NCI-H1105 treated with DMSO at 0.1 percent for 48 hours (cell line): ENCODE data around the gene ARSA.

Experiments used
- DNase-seq: peaks from one replicate; lab custom pipeline; 2025; lab: John Stamatoyannopoulos, UW

Gene ARSA

DNA sequence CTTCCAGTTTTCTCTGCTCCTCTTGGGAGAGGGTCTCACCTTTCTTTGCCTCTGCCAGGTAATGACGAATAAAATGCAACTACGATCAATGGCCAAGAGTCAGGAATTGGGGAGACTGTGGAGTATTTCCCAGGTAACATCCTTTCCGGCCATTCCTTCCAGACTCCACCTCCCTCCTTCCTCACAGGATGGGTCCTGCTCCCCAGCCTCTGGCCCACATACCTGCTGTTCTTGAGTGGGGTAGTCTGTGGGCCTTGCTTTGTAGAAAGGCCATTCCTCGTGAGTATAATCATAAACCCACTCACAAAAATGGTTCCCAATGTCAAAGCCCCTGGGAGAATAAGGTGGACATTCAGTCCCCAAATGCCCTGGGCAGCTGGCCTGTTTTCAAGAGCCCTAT, 48.2 kb downstream of the ARSA start:
- no peak for DNase-seq

DNA sequence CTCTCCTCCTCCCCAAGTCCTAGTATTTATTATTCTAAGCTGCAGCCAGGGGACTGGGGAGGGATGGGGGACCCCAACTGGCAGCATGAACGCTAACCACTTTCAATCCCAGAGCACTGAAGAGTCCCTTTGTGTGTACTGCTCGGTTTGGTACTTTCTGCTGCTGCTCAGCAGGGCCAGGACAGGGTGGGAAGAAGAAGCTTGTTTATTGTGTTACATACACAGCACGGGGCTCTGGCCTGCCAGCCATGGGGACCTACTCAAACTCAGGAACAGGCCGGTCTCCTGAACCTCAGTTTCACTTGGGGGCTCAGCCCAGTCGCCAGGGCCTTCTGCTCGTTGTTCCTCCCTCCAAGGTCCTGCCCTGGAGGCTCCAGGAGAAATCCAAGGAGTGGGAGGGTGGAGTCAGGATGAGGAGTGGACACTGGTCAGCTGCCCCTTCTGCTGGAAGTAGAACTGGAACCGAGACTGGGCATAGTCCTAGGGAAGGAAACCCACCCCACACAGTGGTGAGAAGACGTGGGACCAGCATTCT, 49.1 kb downstream of the ARSA start:
- no peak for DNase-seq

DNA sequence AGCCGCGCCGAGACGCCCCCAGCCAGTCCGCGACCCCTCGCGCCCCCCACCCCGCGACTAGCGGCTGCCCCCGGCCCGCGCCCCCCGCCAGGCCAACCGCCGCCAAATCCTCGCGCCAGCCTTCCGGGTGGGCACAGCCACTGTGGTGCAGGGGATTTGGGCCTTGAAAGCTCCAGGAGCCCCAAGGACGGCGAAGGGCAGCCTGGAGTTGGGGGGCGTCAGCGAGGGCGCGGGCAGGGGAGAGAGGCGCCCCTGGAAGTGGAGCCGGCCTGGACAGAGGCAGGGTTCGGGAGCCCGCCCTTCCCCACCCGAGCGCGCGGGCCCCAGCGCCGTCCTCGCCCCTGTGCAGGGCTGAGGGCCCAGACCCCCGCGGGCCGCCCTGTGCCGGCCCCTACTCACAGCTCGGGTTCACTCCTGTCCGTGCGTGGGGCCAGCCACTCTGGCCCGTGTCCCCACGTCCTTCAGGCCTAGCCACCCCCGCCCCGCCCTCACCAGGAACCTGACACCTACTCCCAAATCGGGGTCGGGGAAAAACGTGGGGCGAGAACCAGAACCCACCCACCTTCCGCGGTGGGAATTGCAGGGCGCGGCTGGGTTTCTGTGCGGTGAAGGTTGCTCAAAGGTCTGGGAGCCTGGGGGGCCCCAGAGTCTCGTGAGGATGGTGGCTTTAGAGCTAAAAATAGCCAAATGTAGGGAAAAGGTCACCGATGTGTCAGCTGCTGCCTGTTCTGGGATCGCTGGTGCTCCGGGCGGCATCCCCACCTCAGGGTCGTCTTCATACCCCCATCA, 49.8 kb downstream of the ARSA start, which contains the start of gene CPT1B:
Gene CPT1B (minus strand): TSS at position 441 of the 789 bp plus-strand sequence. CDS start 512 bp downstream, outside the sequence.
- no peak for DNase-seq

DNA sequence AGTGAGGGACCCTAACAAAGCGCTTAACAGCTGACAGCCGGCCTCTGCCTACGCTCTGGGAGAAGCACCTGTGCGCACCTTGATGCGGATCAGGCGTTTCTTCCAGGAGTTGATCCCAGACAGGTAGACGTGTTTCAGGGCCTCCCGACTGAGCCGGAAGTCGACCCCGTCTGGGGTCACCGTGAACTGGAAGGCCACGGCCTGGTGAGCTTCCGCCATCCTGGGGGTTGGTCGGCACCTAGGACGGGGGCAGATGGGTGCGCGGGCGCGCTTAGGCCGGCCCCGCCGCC, 50.3 kb downstream of the ARSA start:
- DNase-seq, result no peak

DNA sequence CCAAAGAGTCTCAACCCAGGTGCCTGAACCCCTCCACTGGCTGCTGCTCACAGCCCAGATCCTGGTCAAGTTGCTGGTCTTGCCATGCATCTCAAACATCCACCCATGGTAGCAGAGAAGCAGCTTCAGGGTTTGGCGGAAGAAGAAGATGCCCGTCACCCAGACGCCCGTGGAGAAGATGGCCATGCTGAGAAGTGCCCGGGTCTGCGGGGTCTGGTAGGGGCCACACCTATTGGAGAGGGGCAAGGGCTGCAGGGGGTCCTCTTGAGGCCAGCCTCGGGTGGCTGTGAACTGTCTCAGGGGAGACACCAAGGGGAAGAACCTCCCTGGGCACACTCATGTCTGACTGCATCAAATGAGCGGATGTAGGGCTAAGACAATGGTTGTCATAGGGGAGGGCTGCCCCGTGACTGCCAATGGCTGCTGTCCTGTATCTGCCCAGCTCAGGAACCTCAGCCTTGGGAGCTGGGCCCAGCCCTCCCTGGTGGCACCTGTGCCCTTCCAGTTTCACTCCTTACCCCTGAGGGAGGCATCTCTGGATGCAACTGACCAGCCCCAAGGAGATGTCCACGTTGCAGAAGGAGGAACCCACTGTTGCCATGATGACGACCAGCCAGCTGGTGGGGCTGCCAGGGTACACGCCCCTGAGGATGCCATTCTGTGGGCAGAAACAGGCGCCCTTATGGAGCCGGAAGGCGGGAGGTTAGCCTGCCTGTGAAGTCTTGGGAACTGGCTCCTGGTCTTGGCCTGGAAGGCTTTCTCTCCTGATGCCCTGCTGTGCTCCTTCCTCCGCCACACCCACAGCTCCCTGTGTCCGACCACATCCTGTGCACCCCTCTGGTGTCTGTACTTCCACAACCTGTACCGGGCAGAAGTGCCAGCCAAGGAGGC, 50.9 kb downstream of the ARSA start:
- no peak for DNase-seq

DNA sequence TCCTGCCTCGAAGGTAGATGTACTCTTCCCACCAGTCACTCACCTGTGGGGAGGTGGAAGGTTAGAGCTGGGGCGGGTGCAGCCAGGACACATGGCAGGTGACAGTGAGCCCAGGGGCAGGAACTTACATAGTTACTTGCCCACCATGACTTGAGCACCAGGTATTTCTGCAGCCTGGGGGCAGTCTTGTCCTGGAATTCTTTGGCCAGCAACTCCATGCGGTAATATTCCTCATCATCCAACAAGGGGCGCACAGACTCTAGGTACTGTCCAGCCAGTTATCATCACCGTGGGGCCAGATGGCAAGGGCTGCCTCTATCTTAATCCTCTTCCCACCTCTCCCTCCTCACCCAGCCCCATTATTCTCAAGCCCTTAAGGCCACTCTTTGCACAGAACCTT, 51.9 kb downstream of the ARSA start:
- no peak for DNase-seq

DNA sequence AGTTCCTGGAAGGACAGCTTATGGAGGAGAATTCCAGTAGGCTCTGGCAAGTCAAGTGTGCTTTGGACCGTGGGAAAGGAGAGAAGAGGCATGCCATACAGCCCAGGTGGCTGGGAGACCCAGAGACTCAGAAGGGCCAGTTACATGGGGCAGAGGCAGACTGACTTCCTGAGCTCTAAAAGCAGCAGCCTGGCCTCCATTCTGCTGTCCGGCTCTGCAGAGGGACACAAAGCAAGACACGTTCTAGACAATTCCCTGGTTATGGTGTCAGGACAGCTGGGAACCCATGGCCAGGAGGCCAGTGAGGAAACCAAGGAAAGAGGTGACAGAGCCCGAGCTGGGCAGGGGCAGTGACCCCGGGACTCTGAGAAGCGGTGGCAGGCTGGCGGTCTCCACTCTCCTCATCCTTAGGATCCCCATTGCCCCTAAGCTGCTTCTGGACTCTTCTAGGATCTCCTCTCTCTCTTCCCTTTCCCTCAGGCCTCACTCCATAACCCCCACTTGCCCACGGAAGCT, 52.5 kb downstream of the ARSA start:
- DNase-seq, result no peak
